GM21737 (cell line): Measurements from ENCODE around the gene ILK.

Experiments
- ATAC-seq: cut with Tn5 transposase; IDR thresholded peaks from one replicate; pipeline ENCODE4 v1.9.1; 2021; ENCODE audit warnings: mild to moderate bottlenecking, moderate library complexity; ENCODE audit not compliant: unreplicated experiment

Gene ILK

DNA sequence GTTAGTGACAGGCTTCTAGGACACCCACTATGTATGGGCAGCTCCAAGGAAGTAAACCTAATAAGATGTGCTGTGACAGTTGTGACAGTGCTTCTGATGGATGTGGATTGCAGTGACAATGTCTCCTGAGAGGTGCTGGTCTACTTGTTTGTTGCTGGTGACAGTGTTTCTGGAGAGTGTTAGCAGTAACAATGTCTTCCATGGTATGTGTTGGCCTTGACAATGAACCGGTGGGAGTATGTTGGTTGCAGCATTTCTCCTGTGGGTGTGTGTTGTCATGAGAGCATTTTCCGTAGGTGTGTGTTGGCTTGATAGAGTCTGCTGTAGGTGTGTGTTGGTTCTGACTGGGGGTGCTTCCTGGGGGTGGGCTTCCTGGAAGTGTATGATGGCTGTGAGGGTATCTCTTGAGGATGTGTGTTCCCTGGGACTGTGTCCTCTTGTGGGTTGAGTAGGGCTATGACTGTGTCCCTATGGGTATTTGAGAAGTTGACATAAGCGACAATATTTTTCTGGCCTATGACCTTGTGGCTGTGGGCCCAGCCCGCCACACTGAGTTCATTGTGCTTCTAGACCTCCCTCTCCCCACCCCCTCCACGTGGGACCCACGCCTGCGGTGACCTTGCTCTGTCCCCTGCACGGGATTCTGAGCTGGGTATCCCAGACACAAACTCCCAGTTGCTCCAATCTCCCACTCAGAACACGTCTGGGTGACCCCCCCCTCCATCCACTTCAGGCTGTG, 50.9 kb downstream of the ILK start:
- ATAC-seq, result no peak

DNA sequence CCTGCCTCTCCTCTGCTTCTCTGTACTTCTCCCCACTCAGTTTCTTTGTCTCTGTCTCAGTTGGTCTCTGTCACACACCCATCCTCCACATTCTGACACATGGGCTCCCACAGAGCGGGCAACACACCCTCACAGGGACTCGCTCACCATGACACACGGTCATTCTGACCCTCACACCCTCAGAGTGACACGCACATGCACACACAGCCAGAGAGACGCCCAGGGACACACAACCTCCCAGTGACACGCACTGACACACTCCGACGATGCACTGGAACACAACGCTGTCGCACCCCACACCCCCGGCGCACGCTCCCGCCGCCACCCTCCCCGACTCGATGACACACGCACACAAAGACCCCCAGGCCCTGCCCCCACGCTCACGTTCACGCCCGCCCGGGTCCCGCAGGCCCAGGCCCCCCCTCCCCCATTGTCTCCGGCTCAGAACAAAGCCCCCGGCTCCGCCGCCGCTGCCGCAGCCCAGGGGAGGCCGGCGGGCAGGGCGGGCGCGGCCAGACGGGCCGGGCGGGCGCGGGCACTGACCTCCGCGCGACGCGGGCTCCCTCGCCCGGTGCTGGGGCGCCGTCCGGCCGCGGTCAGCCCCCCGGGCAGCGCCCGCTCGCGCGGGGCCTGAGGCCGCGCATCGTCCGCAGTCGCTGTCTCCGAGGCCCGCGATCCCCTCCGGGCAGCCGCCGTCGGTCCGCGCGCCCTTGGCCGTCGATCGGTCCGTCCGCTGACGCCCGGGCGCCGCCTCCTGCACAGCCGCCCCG, 51.6 kb downstream of the ILK start:
- ATAC-seq, result no peak

DNA sequence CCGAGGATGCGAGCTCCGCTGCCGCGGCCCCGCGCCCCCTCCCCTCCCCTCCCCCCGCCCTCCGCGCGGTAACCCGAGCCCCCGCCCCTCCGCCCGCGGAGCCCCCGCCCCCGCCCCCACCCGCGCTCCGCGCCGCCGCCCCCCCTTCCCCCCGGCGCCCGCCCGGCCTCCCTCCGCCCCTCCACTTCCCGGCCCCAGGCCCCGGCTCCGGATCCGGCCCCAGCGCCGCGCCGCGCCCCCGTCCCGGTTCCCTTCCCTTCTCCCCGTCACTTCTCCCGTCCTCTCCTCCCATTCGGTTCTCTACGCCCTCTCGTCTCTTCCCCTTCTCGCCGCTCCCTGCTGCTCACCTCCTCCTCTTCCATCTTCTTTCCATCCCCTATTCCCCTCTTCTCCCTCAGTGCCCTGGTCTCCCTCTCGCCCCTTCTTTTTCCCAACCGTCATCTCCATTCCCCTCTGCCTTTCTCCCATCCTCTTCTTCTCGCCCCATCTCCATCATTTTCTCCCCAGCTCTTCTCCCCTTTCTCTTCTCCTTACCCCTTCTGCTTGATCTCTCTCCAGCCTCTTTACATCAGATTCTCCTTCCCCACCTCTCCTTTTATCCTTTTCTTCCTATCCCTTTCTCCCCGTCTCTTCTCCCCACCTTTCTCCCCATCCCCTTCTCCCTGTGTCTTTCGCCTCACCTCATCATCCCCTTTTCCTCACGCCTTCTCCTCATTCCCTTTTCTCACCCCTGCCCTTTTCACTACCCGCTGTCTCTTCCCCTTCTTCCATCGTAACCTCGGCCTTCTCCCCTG, 52.4 kb downstream of the ILK start, which contains the start of gene DCHS1:
Gene DCHS1, minus strand, starts transcription at position 20 of the 794 bp plus-strand sequence. CDS start 14,196 bp downstream, outside the sequence.
- no peak for ATAC-seq

DNA sequence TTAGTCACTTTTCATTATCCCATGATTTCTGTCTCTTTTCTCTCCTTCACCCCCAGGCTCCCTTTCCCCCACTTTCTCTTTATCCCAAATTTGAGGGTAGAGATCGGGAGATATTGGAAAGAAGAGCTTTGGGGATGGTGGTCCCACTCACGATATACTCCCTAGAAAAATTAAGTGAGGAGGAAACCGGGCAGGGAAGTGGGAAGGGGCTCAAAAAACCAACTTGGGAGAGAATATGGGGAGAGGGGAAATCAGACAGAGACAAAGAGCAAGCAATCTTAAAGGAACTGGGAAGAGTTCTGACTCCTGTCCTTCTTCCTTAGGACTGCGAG, 53.0 kb downstream of the ILK start:
- ATAC-seq, result no peak

DNA sequence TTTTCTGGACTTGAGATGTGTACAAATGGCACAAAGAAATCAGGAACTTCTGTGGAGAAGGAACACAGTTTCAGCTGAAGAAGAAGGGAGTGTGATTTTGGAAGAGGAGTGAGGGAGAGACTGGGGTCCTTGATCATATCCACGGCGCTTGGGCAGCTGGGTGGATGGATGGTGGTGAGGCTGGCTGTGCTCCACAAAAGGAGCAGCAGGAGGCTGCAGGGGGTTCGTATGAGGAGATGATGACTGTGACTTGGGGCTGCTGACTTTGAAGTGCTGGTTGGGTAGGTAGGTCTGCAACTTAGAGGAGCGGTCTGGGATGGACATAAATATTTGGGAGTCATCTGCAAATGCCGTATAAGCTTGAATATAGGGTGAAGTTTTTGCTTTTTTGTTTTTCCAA, 53.4 kb downstream of the ILK start:
- no peak for ATAC-seq

DNA sequence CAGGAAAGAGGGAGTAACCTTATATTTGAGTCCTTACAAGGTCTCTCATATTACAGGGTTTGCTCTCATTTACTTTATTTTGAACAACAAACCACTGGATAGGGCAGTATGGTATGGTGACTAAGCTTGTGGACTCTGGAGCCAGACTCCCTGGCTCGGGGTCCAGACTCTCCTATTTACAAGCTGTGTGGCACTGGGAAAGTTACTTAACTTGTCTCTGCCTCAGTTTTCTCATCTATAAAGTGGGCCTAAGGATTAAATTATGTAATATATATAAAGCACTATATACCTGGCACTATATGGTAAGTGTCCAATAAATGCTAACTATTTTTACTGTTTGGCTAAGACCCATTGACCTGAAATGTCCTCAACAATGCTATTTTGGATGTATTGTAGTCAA, 53.8 kb downstream of the ILK start:
- ATAC-seq, result no peak

DNA sequence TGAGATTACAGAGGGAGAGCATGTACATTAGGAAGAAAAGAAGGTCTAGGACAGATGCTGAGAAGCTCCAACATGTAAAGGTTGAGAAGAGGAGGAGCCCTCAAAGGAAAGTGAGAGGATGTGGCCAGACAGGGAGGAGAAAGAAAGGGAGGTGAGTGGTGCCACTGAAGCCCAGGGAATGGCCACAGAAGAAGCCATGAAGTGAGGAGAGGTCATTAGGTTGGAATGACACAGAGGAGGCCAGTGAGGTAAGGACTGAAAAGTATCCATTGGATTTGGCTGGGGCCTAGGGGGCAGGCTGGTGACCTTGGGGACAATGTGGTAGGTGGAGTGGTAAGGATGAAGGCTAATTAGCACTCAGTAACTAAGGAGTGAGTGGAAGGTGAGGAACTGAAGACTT, 55.1 kb downstream of the ILK start:
- ATAC-seq, result no peak
